Measurements from ENCODE around the gene RHBDD3. TPM values are rescaled to one million over a fixed set of nuclear protein-coding genes. Genes with fewer than 3 reads are reported as not detected.

The RHBDD3 gene
- total and polyA plus RNA-seq, 5 experiments from 2014 or later = 4.7 to 19.2 (median 13.1) TPM

- Mint-ChIP-seq H3K27ac (no peak overlapping the region), H3K27me3 (peaks cover 0 to 2% (median 0%) of the 10 kb centered on the region in 5 donors), H3K4me1 (peaks cover 0 to 2% (median 0%) of the 10 kb centered on the region in 4 donors), H3K9me3 (no peaks in the 10 kb centered on the region), H3K4me3 (no peak overlapping the region), H3K36me3 (no peaks in the 10 kb centered on the region)
- POLR2A ChIA-PET = no interaction called here
- ATAC-seq (no peak), DNase-seq (no peak)
Measured at GRCh38 chr22:29215012-29215860, 52.5 kb downstream of the RHBDD3 start.

DNA sequence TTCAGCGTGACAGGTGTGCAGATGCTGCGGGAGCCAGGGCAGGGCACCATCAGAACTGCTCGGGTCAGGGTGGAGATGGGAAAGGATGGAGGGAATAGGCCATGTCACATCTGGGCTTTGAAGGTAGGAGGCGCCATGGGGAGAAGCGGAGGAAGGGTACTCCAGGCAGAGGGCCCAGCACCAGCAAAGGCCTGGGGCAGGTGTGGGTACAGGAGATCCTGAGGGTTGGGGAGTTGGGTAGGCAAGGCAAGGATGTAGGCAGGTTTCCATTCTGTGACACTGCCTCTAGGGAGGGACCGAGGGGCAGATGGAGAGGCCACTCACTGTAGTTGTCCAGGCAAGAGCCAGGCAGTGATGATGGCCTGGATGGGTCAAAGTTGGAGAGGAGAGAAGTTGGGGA is 53.5 kb downstream of the RHBDD3 start:
- ATAC-seq = no peak
- POLR2A ChIA-PET = no interaction called here
- H3K27me3 Mint-ChIP-seq = peaks cover 0 to 2% (median 0%) of the 10 kb centered on the region in 5 donors
- H3K27ac Mint-ChIP-seq = no peak overlapping the region
- no peaks in the 10 kb centered on the region for H3K4me1 Mint-ChIP-seq
- H3K4me3 Mint-ChIP-seq = peak overlapping the region in 1 of 10 donors; percentile 41
- DNase-seq = no peak
- no peaks in the 10 kb centered on the region for H3K36me3 Mint-ChIP-seq
- H3K9me3 Mint-ChIP-seq = no peaks in the 10 kb centered on the region

- H3K4me3 Mint-ChIP-seq = no peak overlapping the region
- H3K36me3 Mint-ChIP-seq = no peaks in the 10 kb centered on the region
- H3K27me3 Mint-ChIP-seq = peaks cover 0 to 2% (median 0%) of the 10 kb centered on the region in 5 donors
- no peak overlapping the region for H3K27ac Mint-ChIP-seq
- no peaks in the 10 kb centered on the region for H3K9me3 Mint-ChIP-seq
- ATAC-seq = no peak
- POLR2A ChIA-PET = no interaction called here
- DNase-seq = no peak
- no peaks in the 10 kb centered on the region for H3K4me1 Mint-ChIP-seq
Measured at GRCh38 chr22:29213493-29213892, 54.3 kb downstream of the RHBDD3 start.

- H3K4me1 Mint-ChIP-seq = no peaks in the 10 kb centered on the region
- no peak overlapping the region for H3K4me3 Mint-ChIP-seq
- H3K27me3 Mint-ChIP-seq = peaks cover 0 to 3% (median 2%) of the 10 kb centered on the region in 5 donors
- no peaks in the 10 kb centered on the region for H3K36me3 Mint-ChIP-seq
- no peaks in the 10 kb centered on the region for H3K9me3 Mint-ChIP-seq
- POLR2A ChIA-PET = no interaction called here
- no peak overlapping the region for H3K27ac Mint-ChIP-seq
- no peak for ATAC-seq
- DNase-seq = no peak
Measured at GRCh38 chr22:29212743-29213142, 55.0 kb downstream of the RHBDD3 start.

GRCh38 chr22:29211466-29211865 is 56.3 kb downstream of the RHBDD3 start:
- POLR2A ChIA-PET = no interaction called here
- no peak for ATAC-seq
- H3K27ac Mint-ChIP-seq = peak overlapping the region in 1 of 10 donors; percentile 53
- H3K9me3 Mint-ChIP-seq = no peaks in the 10 kb centered on the region
- peaks cover 2 to 15% (median 6%) of the 10 kb centered on the region in 5 donors for H3K27me3 Mint-ChIP-seq
- no peaks in the 10 kb centered on the region for H3K36me3 Mint-ChIP-seq
- H3K4me1 Mint-ChIP-seq = peaks cover 0 to 2% (median under 1%) of the 10 kb centered on the region in 4 donors
- no peak for DNase-seq
- H3K4me3 Mint-ChIP-seq = no peak overlapping the region

DNA sequence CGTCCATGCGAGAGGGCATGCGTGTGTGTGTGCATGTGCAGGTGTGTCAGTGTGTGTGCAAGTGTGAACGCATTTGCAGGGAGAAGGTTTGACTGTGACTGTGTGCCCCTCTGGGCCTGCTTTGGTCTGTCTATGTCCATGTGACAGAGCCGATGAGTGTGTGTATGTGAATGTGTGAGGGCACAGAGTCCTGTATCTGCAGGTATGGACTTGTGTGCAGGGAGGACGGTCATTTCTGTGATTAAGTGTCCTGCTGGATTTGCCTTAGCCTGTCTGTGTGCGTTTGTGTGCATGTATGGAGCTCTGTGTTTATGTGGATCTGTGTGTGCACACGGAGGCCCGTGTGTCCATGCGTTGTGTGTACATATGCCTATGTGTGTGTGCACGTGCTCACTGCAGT is 56.7 kb downstream of the RHBDD3 start:
- Mint-ChIP-seq H3K4me1 (peaks cover 0 to 4% (median 3%) of the 10 kb centered on the region in 4 donors), H3K36me3 (no peaks in the 10 kb centered on the region), H3K27me3 (peaks cover 4 to 18% (median 9%) of the 10 kb centered on the region in 5 donors), H3K27ac (peak overlapping the region in 1 of 10 donors; percentile 53), H3K4me3 (no peak overlapping the region), H3K9me3 (no peaks in the 10 kb centered on the region)
- DNase-seq (no peak), ATAC-seq (no peak)
- POLR2A ChIA-PET = no interaction called here

Other genes with a start within 250 kb of the RHBDD3 start
- not detected for gene C22orf31, start 206.2 kb downstream of the RHBDD3 start, total RNA-seq
- gene C22orf31, start 206.2 kb downstream of the RHBDD3 start, polyA plus RNA-seq = not detected
- gene KREMEN1, start 194.9 kb downstream of the RHBDD3 start, total RNA-seq = not detected
- gene KREMEN1, start 194.9 kb downstream of the RHBDD3 start, polyA plus RNA-seq = not detected
- gene EMID1, start 62.1 kb downstream of the RHBDD3 start, total RNA-seq = not detected
- gene EMID1, start 62.1 kb downstream of the RHBDD3 start, polyA plus RNA-seq = not detected
- gene EWSR1, start 287 bp upstream of the RHBDD3 start, total RNA-seq = 100 to 1,000 TPM; 290 to 292 TPM
- gene EWSR1, start 287 bp upstream of the RHBDD3 start, polyA plus RNA-seq = 100 to 1,000 TPM; 141 to 215 (median 175) TPM
- not detected for gene GAS2L1, start 38.7 kb upstream of the RHBDD3 start, total RNA-seq
- gene GAS2L1, start 38.7 kb upstream of the RHBDD3 start, polyA plus RNA-seq = under 1 TPM in 1 of 3 donors, not detected in 2; 0.54 TPM
- 1 to 10 TPM in 1 of 2 experiments, under 1 TPM in 1; 0.49 to 1.3 TPM for gene RASL10A, start 47.7 kb upstream of the RHBDD3 start, total RNA-seq
- not detected for gene RASL10A, start 47.7 kb upstream of the RHBDD3 start, polyA plus RNA-seq
- gene AP1B1, start 120.6 kb upstream of the RHBDD3 start, total RNA-seq = 10 to 100 TPM; 44.7 to 45.3 TPM
- 10 to 100 TPM; 10.9 to 19.8 (median 11.3) TPM for gene AP1B1, start 120.6 kb upstream of the RHBDD3 start, polyA plus RNA-seq
- not detected for gene RFPL1, start 170.6 kb upstream of the RHBDD3 start, total RNA-seq
- gene RFPL1, start 170.6 kb upstream of the RHBDD3 start, polyA plus RNA-seq = under 1 TPM in 1 of 3 donors, not detected in 2; 0.11 TPM
- under 1 TPM; 0.31 to 0.47 TPM for gene NEFH, start 212.2 kb upstream of the RHBDD3 start, total RNA-seq
- under 1 TPM; 0.27 to 0.67 (median 0.52) TPM for gene NEFH, start 212.2 kb upstream of the RHBDD3 start, polyA plus RNA-seq